Fibroblast of villous mesenchyme (primary cell): Measurements from ENCODE around the gene MTA3. TPM values are rescaled to one million over a fixed set of nuclear protein-coding genes. Genes with fewer than 3 reads are reported as not detected.

Experiments used
- DNase-seq: peaks from one replicate; pipeline ENCODE4 v3.0.0-alpha.2; 2010; ENCODE audit warnings: low read depth
- H3K4me3 ChIP-seq: 2 replicates; pipeline ENCODE4 v1.5.1; 2011; ENCODE audit warnings: low read depth, mild to moderate bottlenecking, low read length
- total RNA-seq: library from RNA; depleted of rRNA; stranded (reverse); fragments of >200 nt; gene quantifications from 2 replicates; pipeline ENCODE4 v1.2.3, GENCODE V29; 2012
- TF ChIP-seq, protein P1 (sequence below): IDR thresholded peaks from 2 replicates; pipeline ENCODE4 v1.5.1; 2012; ENCODE audit warnings: low read depth, mild to moderate bottlenecking, low read length; ENCODE audit not compliant: insufficient read depth

The MTA3 gene
- total RNA-seq, 1 donor, result 32.0 TPM

DNA sequence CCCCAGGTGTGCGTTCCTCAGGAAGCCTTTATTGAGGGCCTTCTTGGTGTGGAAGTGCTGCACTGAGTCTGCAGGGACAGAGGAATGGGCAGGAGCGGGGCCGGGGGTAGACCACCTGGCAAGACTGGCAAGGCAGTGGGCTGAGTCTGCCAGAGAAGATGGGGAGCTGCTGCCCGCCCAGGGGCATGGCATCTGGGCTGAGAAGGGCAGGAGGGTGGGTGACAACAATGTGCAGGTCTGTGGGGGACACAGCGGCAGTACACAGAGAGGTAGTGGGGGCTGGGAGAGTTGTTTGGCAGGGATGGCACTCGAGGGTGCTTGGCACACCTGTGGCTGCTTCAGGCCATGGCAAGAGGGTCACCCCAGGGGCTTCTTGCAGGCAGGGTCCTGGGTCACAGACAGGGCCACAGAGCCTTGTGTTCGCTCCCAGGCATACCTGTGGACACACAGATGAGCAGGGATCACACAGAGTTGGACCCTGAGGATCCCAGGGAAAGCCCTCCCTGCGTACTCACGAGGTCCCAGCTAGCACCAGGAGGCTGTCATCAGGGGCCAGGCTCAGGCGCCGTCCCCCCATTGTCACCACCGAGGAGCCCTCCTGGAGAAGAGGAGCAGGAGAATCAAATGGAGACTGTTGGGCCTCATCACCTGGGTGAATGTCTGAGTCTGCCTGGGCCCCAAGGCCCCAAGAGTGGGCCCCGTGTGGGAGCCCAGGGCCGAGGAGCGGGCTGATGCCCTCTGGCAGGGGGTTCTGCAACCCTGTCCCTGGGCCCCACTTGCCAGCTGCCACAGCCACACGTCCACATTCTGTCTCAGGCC lies 198.9 kb downstream of the MTA3 start:
- DNase-seq, result no peak
- H3K4me3 ChIP-seq, result no peak overlapping the region
- TF ChIP-seq, protein P1, sequence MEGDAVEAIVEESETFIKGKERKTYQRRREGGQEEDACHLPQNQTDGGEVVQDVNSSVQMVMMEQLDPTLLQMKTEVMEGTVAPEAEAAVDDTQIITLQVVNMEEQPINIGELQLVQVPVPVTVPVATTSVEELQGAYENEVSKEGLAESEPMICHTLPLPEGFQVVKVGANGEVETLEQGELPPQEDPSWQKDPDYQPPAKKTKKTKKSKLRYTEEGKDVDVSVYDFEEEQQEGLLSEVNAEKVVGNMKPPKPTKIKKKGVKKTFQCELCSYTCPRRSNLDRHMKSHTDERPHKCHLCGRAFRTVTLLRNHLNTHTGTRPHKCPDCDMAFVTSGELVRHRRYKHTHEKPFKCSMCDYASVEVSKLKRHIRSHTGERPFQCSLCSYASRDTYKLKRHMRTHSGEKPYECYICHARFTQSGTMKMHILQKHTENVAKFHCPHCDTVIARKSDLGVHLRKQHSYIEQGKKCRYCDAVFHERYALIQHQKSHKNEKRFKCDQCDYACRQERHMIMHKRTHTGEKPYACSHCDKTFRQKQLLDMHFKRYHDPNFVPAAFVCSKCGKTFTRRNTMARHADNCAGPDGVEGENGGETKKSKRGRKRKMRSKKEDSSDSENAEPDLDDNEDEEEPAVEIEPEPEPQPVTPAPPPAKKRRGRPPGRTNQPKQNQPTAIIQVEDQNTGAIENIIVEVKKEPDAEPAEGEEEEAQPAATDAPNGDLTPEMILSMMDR, result no peak

DNA sequence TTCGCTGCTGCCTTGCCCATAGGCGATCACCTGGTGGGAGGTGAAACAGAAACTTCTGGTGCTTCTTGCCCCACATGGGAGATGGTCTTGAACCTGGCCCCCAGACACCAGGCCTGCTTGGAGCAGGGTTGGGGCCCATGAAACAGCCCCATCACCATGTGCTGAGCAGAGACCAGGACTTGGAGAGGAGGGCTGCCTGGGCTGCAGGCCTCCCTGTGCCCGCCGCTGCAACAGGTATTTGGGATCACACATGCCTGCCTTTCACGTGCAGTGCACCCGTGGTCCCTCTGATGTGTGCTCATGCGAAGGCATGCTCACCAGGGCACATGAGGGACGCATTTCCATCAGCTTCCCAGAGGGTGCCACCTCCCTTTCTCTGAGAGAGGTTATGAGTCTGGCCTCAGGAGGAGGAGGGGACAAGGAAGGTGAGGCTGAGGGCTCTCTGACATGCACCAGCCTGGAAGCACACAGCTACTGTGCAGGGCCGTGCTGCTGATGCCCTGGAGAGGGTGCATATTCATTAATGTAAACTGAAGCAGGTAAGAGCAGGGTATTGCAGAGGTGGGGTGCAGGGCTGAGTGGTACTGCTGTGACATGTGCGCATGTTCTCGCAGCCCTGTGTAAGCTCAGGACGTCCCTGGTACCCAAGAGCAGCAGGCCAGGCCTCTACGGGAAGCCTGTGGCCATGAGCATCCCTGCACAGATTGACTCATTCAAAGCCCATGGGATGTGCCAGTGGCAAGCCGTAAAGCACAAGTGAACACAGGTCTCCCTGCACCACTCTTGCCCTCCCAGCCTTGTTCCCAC lies 199.7 kb downstream of the MTA3 start:
- TF ChIP-seq, protein P1, result no peak
- DNase-seq, result no peak
- no peak overlapping the region for H3K4me3 ChIP-seq

DNA sequence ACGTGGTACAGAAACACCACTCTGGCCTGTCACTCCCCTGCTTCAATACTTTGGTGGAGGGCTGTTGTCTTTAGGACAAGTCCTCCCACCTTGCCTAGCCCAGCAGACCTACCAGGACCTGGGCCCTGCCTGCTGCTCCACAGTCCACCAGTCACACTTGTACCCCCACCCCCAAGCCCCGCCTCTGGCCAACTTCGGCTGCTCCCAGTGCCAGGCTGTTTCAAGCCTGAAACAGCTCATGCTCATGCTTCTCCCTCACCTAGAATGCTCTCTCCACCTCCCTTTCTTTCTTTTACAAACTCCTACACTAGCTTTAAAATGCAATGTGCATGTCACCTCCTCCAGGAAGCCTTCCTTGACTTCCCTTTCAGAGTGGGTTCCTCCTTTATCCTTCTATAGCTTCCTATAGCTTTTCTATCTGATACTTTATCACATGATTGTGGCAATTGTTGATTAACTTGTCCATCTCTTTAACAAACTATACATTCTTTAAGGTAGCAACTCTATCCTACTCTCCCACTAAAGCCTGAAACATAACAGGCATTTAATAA lies 200.3 kb downstream of the MTA3 start:
- no peak for DNase-seq

DNA sequence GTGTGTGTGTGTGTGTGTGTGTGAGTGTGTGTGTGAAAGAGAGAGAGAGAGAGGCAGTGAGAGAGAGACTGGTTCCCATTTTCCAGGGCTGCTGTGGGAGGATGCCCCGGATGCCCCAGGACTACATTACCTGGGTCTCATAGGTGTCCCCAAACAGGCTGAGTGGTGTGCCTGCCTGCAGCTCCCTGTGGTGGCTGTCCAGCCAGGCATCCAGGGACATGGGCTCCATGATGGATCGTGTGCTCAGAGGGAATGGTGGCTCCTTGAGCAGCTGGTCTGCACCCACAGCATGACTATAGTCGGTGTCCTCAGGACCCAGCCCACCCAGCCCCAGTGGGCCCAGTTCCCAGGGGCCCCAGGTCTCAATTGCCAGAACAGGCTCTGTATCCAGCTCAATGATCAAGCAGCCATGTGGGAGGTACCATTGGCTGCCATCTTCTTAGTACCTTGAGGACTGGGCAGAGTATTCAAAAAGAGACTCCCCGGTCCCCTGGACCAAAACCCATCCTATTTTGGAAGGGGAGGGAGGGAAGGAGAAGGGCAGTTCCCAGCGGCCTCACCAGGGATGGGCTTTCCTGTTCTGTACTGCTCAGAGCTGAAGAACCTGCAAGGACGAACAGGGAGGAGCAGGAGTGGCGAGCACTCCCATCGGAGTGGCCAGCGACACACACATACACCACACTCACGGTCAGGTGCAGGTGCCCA lies 201.3 kb downstream of the MTA3 start:
- TF ChIP-seq, protein P1, result no peak
- DNase-seq, result no peak
- no peak overlapping the region for H3K4me3 ChIP-seq

More for the DNA sequence above, 200.3 kb downstream of the MTA3 start:
- H3K4me3 ChIP-seq, result no peak overlapping the region
- TF ChIP-seq, protein P1, result no peak

DNA sequence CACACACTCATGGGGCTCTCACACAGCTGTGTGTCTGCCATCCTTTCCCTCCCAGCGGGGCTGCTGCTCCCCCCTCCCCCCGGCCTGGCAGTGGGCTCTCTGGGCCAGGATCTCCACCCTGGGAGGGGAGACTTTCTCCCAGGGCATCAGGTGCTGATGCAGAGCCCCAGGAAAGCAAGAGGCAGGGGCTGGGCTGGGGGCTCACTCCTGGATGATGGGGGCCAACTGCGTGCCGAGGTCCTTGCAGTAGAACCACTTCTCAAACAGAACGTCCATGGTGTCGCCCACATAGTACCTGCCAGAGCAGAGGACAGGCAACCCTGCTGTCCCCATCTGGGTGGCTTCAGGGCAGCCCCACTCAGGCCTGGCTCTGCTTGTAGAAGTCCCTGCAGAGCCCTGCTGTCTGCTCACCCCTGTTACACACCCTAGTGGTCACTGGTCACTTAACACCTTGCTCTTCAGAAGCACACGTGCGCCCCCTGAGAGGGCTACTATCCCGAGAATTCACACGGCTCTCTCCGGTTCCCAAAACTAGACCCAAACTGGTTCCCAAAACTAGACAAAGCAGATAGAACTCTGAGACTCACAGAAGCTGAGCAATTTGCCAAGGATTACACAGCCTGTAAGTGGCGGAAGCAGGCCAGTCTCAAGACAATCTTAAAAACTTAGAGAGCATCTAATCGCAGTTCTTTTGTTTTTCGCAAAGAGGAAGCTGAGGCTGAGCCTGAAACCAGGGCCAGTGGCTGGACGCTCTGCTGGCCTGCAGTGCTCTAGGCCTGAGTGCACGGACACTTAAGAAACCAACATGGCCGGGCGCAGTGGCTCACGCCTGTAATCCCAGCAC lies 202.1 kb downstream of the MTA3 start:
- H3K4me3 ChIP-seq, result no peak overlapping the region
- peak; percentile 61 for DNase-seq
- TF ChIP-seq, protein P1, result peak; percentile 57

DNA sequence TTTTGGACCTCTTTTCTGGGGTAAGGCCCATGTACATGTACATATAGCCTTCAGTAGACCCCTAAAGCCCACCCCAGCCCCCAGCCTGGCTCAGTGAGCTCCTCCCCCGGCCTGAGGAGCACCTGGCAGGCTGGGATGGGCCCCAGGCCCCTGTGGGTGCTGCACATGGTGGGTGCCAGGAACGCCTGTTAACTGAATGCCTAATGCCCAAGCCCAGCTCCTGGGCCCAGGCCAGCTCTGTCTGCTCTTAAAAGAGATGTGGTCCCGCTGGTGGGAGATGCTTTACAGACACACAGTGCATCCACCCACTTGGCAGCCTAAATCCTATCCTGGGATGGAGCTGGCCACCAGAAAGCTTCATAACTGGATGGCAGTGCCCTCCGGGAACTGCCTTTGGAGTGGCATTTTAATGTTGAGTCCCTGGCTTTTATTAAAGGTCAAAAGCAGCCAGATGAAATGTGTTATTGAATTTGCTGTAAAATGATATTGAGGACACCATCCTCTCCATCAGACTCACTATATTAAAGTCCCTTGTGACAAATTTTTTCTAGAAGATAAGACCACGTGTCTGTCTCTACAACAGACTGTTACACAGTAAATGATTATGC lies 203.2 kb downstream of the MTA3 start:
- TF ChIP-seq, protein P1, result no peak
- H3K4me3 ChIP-seq, result no peak overlapping the region
- no peak for DNase-seq
